Measurements from ENCODE around the gene KIF26B.

The KIF26B gene

GRCh38 chr1:245154429-245155271 is at the start of gene KIF26B:
Gene KIF26B (plus strand): TSS chr1:245154985. CDS start chr1:245155425, 440 bp downstream.
- peak within 1 kb of the TSS; percentile 44 to 77 (median 61) for H3K4me3 ChIP-seq
- H3K27ac ChIP-seq: peak within 1 kb of the TSS in 17 of 21 experiments; percentile 20 to 72 (median 52)

DNA sequence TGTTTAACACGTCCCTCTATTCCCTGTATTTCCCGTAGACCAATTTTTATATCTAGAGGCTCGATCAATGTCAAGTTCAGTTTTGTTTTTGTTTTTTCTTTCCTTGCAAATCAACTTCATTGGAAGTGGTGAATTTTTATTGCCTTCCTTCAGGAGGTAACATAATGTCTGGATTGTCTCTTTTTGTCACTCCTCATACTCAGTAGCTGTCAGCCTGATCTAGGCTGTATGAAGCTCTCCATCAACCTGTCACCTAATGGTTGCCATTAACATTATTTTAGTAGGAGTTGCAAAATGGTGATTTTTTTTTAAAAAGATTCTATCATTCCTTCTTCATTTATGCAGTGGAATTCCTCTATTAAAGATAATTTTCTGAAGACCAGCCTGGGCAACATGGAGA is 49.7 kb upstream of the KIF26B start:
- no peak overlapping the region for H3K4me3 ChIP-seq
- no peak overlapping the region for H3K27ac ChIP-seq

- Histone ChIP-seq H3K27ac (no peak overlapping the region), H3K4me3 (no peak overlapping the region)
Observed at GRCh38 chr1:245105815-245106410, 48.9 kb upstream of the KIF26B start.

GRCh38 chr1:245107776-245108114 is 47.0 kb upstream of the KIF26B start:
- no peak overlapping the region for H3K4me3 ChIP-seq
- H3K27ac ChIP-seq: no peak overlapping the region

DNA sequence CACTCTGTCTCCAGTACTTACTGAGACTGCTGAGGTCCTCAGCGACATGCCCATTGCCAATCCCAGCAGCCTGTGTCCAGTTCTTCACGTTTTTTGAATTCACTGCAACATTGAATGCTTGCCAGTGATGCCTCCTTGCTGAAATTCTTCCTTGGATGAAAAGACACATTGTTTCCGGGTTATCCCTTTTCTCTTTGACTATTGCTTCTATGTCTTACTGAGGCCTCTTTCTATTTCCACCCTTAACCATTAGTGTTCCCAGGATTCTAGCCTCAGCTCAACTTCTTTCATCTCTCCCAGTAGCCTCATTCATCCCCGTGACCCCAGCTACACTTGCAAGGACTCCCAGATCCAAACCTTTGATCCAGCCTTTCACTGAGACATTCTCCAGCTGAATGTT is 46.5 kb upstream of the KIF26B start:
- H3K4me3 ChIP-seq: no peak overlapping the region
- no peak overlapping the region for H3K27ac ChIP-seq

GRCh38 chr1:245108909-245109308 is 45.9 kb upstream of the KIF26B start:
- Histone ChIP-seq H3K4me3 (no peak overlapping the region), H3K27ac (no peak overlapping the region)

- Histone ChIP-seq H3K27ac (no peak overlapping the region), H3K4me3 (no peak overlapping the region)
Observed at GRCh38 chr1:245110406-245110805, 44.4 kb upstream of the KIF26B start.

- H3K4me3 ChIP-seq: no peak overlapping the region
Observed at GRCh38 chr1:245111073-245111472, 43.7 kb upstream of the KIF26B start.

DNA sequence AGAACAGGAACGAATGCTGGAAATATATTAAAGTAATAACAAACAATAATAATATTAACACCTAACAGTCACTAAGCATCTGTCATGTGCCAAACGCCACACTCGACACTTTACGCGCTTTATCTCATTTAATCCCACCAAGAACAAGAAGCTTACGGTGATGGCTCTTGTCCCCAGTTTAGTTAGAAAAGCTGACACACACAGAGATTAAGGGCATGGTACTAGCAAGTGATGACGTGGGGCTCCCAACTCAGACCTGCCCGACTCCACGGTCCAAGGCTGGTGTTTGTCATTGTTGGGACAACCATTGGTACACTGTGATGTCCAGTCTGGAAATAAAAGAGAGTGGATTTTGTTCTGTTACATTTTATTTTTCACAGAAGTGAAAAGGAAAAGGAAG is 41.1 kb upstream of the KIF26B start:
- Histone ChIP-seq H3K4me3 (no peak overlapping the region), H3K27ac (no peak overlapping the region)

More at GRCh38 chr1:245111073-245111472, 43.7 kb upstream of the KIF26B start:
- H3K27ac ChIP-seq: no peak overlapping the region

GRCh38 chr1:245116131-245116530 is 38.7 kb upstream of the KIF26B start:
- Histone ChIP-seq H3K27ac (no peak overlapping the region), H3K4me3 (no peak overlapping the region)

DNA sequence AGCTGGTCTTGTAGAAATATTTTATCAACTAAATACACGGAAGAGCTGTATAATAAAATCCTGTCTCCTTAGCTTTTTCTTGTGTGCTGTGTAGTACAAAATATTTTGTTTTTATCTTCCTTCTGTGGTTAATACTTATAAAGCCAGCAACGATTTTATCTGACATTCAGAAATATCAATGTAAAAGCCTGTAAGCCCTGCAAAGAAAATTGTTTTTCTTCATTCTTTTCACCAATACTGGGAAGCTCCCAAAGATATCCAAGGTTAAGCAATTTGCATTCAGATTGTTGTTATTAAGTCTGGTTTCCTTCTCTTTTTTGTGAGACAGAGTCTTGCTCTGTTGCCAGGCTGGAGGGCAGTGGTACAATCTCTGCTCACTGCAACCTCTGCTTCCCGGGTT is 38.0 kb upstream of the KIF26B start:
- Histone ChIP-seq H3K4me3 (no peak overlapping the region), H3K27ac (no peak overlapping the region)

DNA sequence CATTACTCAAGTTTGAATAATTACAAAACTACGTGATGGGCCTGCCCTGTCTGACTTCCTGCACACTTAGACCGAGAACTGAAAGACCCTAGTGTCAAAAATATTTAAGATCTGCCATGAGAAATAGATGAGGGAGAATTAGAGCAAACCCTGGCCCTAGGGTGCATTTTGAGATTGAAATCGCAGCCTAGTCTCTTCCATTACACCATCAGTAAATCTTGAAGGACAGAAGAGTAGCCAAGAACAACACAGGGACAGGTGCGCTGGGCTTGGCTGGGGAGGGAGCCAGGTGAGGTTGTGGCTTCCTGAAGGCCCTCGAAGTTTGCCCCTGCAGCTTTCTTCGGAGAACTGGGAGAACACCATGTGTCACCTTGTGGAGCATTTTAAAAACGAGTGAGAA is 36.7 kb upstream of the KIF26B start:
- no peak overlapping the region for H3K27ac ChIP-seq
- H3K4me3 ChIP-seq: no peak overlapping the region

GRCh38 chr1:245118806-245119205 is 36.0 kb upstream of the KIF26B start:
- Histone ChIP-seq H3K4me3 (no peak overlapping the region), H3K27ac (no peak overlapping the region)

DNA sequence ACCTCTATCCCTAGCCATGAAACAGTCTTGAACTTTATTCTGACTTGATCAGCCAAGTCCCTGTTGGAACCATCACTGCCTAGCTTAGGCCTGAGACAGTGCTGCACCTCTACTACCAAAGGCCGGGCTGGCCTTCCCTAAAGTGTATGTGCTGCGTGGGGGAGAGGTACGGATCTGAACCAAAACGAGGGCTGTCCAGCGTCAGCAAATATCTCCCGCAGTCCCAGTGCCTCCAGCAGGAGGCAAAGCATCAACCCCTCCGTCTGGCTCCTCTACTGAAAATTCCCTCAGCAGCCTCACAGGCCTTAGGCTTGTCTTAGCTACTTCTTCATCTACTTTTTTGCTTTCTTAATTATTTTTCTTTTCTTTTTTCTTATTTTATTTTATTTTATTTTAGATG is 33.3 kb upstream of the KIF26B start:
- Histone ChIP-seq H3K27ac (no peak overlapping the region), H3K4me3 (no peak overlapping the region)

GRCh38 chr1:245124241-245124640 is 30.5 kb upstream of the KIF26B start:
- H3K4me3 ChIP-seq: no peak overlapping the region

DNA sequence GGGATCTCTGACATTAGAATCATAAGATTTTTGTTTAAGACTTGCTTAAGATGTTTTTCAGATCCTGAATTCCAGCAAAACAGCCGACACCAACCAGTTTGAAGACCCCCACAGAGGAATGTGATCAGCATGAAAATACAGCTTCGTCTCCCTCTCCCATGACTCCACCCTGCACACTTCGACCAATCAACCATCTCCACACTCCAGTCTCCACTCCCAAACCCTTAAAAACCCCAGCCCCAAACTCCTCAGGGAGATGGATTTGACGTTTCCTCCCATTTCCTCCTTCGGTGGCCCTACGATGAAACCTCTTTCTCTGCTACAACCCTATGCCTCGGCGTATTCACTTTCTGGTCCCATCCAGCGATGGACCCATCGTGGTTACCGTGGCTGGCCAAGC is 30.1 kb upstream of the KIF26B start:
- Histone ChIP-seq H3K4me3 (no peak overlapping the region), H3K27ac (no peak overlapping the region)

More at GRCh38 chr1:245124241-245124640, 30.5 kb upstream of the KIF26B start:
- H3K27ac ChIP-seq: no peak overlapping the region

DNA sequence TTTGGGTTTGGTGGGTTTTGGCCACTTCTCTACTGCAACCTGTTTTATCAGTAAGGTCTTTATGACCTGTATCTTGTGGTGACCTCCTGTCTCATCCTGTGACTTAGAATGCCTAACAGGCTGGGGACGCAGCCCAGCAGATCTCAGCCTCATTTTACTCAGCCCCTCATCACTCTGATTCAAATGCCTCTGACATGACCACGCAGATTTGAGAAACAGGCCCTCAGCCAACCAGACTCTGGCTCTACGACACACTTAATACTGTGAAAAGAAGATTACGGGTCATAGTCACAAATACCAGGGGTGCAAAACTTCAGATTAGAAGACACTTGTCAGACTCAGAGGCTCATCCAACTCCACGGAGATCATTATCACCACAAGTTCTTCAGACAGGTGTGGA is 28.3 kb upstream of the KIF26B start:
- Histone ChIP-seq H3K27ac (no peak overlapping the region), H3K4me3 (no peak overlapping the region)

DNA sequence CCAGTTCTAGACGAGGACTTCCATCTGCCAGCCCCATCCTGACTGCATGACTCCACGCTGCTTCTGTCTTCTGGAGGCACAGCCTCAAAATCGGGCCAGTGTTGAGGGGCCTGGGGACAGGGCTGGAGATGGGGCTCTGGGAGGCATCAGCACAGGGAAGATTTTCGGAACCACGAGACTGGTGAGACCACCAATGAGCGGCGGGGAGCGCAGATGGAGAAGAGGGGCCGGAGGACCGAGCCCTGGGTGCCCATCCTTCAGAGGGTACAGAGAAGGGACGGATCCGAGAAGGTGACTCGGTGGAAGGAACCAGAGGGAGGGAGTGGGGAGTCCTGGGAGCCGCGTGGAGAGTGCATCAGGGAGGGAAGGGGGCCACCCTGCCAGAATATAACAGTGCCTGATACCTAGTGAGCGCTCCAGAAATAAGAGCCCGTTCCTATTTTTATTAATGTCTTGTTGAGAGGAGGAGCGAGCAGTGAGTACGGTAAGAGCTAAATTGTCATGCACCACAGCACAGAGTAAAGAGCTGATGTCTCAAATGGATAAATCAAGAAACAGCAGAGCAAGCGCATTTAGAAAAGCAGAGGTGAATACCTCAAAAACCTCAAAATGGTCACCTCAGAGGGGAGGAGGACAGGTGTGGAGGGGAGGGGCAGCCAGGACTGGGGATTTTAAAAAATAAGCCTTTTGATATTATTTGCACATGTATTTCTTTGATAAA is 26.2 kb upstream of the KIF26B start:
- no peak overlapping the region for H3K4me3 ChIP-seq
- no peak overlapping the region for H3K27ac ChIP-seq

- Histone ChIP-seq H3K27ac (no peak overlapping the region), H3K4me3 (no peak overlapping the region)
Observed at GRCh38 chr1:245129319-245130240, 25.2 kb upstream of the KIF26B start.
